GM12892 (cell line): Measurements from ENCODE around the gene WTAP.

ENCODE experiments used
- POLR2A ChIP-seq: IDR thresholded peaks from 2 replicates; pipeline ENCODE4 v1.6.1; 2011; ENCODE audit warnings: low read depth, low read length, control low read depth
- POLR2AphosphoS5 ChIP-seq: IDR thresholded peaks from 2 replicates; pipeline ENCODE4 v1.6.1; 2011; ENCODE audit warnings: low read depth, low read length, control low read depth

DNA sequence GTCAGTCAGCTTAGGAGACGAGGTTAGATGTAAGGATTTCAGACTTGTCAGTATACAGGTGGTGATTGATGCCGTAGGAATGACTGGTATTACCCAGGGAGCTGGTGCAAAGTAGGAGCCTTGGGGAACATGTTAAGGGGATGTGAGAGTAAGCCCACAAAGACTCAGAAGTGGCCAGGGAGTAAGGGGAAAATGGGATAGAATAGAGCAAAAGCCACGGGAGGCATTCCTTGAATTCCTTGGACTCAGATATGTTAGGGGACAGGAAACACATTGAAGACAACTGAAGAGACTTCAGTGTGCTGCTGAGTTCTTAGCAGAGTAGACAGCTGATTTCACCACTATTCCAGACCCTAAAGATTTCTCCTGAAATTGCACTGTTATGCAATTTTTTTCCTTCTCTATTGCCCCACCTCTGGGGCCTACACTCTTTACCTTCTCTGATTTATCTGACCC lies 33.3 kb downstream of the WTAP start:
- TF ChIP-seq POLR2A (no peak), POLR2AphosphoS5 (no peak; the same call in 1 of the 2 replicates)
